Breast epithelium (tissue), 4 donors: ENCODE measurements around the gene ELP2. TPM values are rescaled to one million over a fixed set of nuclear protein-coding genes. Genes with fewer than 3 reads are reported as not detected.

ENCODE experiments used
- DNase-seq, 2 donors: peaks; one replicate each; pipeline ENCODE4 v3.0.0-alpha.2; 2019; ENCODE audit warnings: low spot score in 2 of 2
- H3K27ac ChIP-seq, 2 donors: fragments of 200-600 bp; sonication (generic) in 1 of 2; one replicate each; pipeline ENCODE4 v1.5.1; 2016 to 2019; ENCODE audit warnings: mild to moderate bottlenecking in 1 of 2
- H3K27me3 ChIP-seq, 2 donors: fragments of 200-600 bp; sonication (generic) in 1 of 2; one replicate each; pipeline versions ENCODE4 v1.5.1 to v1.6.0; 2017 to 2019; ENCODE audit warnings: control low read depth in 1 of 2, mild to moderate bottlenecking in 1 of 2
- H3K36me3 ChIP-seq: fragments of 200-600 bp; one replicate; pipeline ENCODE4 v1.5.1; 2019
- H3K4me1 ChIP-seq, 2 donors: fragments of 200-600 bp; sonication (generic); one replicate each; pipeline ENCODE4 v1.5.1; 2016 to 2019; ENCODE audit warnings: control low read depth in 1 of 2
- H3K4me3 ChIP-seq, 3 donors: fragments of 200-600 bp; sonication (generic); 1 replicate in 2 of 3; 2 replicates in 1 of 3; pipeline ENCODE4 v1.5.1; 2016 to 2019; ENCODE audit warnings: mild to moderate bottlenecking in 3 of 3, moderate library complexity in 2 of 3
- H3K9me3 ChIP-seq, 2 donors: fragments of 200-600 bp; sonication (generic) in 1 of 2; one replicate each; pipeline ENCODE4 v1.5.1; 2016 to 2019; ENCODE audit warnings: control low read depth in 1 of 2
- POLR2A ChIP-seq: fragments of 450-650 bp; IDR thresholded peaks from one replicate; pipeline ENCODE4 v1.6.1; 2016; ENCODE audit warnings: antibody characterized with exemption, mild to moderate bottlenecking, moderate library complexity
- POLR2AphosphoS5 ChIP-seq, 3 donors: sonication (generic); formaldehyde crosslinking; IDR thresholded peaks; one replicate each; pipeline ENCODE4 v1.6.1; 2017; ENCODE audit warnings: antibody characterized with exemption in 3 of 3
- intact Hi-C: fragments of 100-400 bp; cut with DNase I; formaldehyde crosslinking; loops from one replicate; pipeline ENCODE4 v1.15.1; 2023; ENCODE audit warnings: low total_unique reads
- total RNA-seq, 3 donors: library from RNA; depleted of rRNA; stranded (reverse); fragments of >200 nt; gene quantifications; one replicate each; pipeline ENCODE4 v1.1.0, GENCODE V29; 2016
- TF ChIP-seq, protein P1 (sequence below), 3 donors: fragments of 450-650 bp; IDR thresholded peaks; one replicate each; pipeline ENCODE4 v1.5.1; 2016 to 2017; ENCODE audit warnings: antibody characterized with exemption in 3 of 3, mild to moderate bottlenecking in 3 of 3, moderate library complexity in 3 of 3

ELP2 gene
- total RNA-seq, 3 donors from 2014 or later, result 66.9 to 165 (median 139) TPM

DNA sequence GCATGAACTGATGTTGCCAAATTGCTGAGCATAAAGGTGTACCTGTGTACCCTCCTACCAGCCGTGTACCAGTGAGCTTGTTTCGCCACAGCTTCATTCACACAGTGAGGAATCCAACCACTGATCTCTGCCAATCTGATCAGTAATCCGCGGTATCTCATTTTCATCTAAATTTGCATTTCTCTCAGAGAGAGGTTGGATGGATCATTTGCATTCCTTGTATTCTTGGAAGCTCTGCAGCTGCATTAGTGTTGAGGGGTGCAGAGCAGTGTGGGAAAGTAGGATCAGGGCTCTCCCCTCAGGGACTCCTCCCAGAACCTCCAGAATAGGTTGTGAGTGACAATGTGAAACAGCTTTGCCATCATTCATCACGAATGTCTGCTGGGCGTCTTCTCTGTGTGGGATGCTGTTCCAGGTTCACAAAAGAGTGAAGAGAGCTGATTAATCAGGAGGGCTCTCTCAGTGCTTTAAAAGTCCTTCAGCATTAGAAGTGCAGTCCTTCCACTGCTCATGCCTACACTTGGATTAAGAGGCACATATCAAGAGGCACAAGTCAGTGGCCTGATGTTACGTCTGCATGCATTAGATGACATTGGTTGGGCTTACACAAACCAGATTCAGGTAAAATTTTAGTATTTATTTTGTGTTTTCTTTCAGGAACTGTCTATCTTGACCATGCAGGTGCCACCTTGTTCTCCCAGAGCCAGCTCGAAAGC lies 65.1 kb downstream of the ELP2 start:
- DNase-seq, result no peak
- Histone ChIP-seq H3K4me3 (no peak overlapping the region), H3K9me3 (no peaks in the 10 kb centered on the region), H3K36me3 (no peaks in the 10 kb centered on the region), H3K27me3 (no peaks in the 10 kb centered on the region), H3K27ac (no peak overlapping the region), H3K4me1 (no peaks in the 10 kb centered on the region)
- no peak for TF ChIP-seq POLR2AphosphoS5 (IDR thresholded peaks at IDR 0.05)
- TF ChIP-seq, protein P1, sequence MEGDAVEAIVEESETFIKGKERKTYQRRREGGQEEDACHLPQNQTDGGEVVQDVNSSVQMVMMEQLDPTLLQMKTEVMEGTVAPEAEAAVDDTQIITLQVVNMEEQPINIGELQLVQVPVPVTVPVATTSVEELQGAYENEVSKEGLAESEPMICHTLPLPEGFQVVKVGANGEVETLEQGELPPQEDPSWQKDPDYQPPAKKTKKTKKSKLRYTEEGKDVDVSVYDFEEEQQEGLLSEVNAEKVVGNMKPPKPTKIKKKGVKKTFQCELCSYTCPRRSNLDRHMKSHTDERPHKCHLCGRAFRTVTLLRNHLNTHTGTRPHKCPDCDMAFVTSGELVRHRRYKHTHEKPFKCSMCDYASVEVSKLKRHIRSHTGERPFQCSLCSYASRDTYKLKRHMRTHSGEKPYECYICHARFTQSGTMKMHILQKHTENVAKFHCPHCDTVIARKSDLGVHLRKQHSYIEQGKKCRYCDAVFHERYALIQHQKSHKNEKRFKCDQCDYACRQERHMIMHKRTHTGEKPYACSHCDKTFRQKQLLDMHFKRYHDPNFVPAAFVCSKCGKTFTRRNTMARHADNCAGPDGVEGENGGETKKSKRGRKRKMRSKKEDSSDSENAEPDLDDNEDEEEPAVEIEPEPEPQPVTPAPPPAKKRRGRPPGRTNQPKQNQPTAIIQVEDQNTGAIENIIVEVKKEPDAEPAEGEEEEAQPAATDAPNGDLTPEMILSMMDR (IDR thresholded peaks at IDR 0.05), result no peak
- no peak for TF ChIP-seq POLR2A
- intact Hi-C loops, result no loop called here

DNA sequence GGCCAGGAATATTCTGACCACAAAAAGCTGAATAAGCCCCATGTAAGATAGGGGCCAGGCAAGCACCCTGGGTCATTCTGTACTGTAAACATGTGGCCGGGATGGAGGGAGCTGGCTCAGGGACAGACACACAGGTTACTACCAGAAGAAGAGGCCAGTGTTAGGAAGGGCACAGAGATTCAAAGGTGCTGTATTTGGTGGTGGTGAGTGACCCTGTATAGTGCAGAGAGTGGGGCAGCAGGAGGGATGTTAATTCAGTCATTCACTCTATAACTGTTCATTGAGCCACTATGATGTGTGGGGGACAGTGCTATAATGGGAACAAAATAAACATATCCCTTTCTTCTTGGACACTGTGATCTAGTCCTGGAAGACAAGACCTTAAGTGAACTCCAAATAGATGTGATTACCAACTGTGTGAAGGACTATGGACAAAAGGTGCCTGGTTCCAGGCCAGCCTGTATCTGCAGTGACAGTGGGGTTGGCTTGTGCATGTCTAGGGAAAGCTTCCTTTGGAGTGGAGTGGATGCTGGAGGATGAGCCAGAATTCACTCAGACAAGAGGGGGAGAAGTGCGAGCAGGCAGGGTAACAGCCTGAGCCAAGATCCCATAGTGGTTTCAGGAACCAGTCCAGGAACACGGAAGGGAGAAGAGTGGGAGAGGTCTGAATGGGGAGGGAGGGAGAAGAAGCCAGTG lies 65.9 kb downstream of the ELP2 start:
- Histone ChIP-seq H3K9me3 (no peaks in the 10 kb centered on the region), H3K4me1 (no peaks in the 10 kb centered on the region), H3K4me3 (no peak overlapping the region), H3K36me3 (no peaks in the 10 kb centered on the region), H3K27ac (no peak overlapping the region), H3K27me3 (no peaks in the 10 kb centered on the region)
- TF ChIP-seq, protein P1 (IDR thresholded peaks at IDR 0.05), result no peak
- TF ChIP-seq POLR2AphosphoS5 (IDR thresholded peaks at IDR 0.05) (no peak), POLR2A (no peak)
- intact Hi-C loops, result no loop called here
- peak in 1 of 2 donors; percentile 3 for DNase-seq

DNA sequence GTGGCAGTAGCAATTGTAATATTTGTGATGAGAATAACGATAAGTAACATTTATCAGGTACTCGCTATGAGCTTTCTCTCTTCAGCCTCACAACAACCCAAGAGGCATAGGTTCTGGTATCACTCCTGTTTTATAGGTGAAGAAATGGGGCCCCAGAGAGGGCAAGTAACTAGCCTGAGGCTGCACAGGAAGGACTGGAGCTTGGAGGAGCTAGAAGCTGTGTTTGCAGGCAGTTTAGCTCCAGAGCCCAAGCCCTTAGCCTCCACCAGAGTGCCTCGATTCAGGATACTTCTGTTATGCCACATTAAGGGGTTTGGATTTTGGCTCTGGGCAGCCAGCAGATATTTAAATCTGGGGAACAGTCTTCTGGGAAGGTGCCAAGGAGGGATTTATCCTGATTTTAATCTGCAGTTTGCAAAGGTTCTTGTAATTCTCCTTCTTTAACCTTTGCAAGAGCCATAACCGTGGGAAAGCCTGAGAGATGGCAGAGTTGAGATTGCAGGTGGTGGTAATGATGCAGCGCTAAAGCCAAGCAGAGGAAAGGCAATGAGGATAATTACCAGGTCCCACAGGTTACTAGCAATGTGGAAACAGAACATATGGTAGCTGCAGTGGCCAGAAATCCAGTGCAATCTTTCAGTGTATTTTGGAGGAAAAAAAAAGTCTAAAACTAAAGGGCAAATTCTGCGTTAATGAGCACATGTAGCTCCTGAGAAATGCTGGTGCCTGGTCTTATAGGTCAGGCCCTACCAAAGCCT lies 66.7 kb downstream of the ELP2 start:
- H3K27ac ChIP-seq, result no peak overlapping the region
- intact Hi-C loops, result no loop called here
- DNase-seq, result no peak
- no peaks in the 10 kb centered on the region for H3K27me3 ChIP-seq
- H3K9me3 ChIP-seq, result no peaks in the 10 kb centered on the region
- H3K36me3 ChIP-seq, result no peaks in the 10 kb centered on the region
- no peaks in the 10 kb centered on the region for H3K4me1 ChIP-seq
- no peak overlapping the region for H3K4me3 ChIP-seq
- no peak for TF ChIP-seq POLR2A
- no peak for TF ChIP-seq POLR2AphosphoS5 (IDR thresholded peaks at IDR 0.05)
- TF ChIP-seq, protein P1 (IDR thresholded peaks at IDR 0.05), result no peak

DNA sequence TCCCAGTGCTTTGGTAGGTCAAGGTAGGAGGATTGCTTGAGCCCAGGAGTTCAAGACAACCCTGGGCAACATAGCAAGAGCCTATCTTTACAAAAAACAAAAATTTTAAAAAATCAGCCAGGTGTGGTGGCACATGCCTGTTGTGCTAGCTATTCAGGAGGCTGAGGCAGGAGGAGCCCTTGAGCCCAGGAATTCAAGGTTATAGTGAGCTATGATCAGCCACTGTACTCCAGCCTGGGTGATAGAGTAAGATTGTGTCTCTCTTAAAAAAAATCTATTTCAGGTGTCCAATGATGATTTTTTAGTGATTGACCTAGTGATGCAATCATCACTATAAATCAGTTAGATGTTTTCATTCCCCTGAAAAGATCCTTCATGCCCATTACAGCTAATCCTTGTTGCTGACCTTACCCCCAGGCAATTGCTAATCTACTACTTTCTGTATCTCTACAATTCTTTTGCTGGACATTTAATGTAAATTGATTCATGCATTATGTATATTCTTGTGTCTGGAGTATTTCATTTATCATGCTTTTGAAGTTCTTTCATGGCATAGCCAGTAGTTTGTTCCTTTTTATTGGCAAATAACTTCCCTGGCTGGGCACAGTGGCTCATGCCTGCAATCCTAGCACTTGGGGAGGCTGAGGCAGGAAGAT lies 67.9 kb downstream of the ELP2 start:
- DNase-seq, result no peak
- no peaks in the 10 kb centered on the region for H3K4me1 ChIP-seq
- H3K36me3 ChIP-seq, result no peaks in the 10 kb centered on the region
- no peaks in the 10 kb centered on the region for H3K9me3 ChIP-seq
- intact Hi-C loops, result no loop called here
- H3K27ac ChIP-seq, result no peak overlapping the region
- TF ChIP-seq POLR2A (no peak), POLR2AphosphoS5 (IDR thresholded peaks at IDR 0.05) (no peak)
- TF ChIP-seq, protein P1 (IDR thresholded peaks at IDR 0.05), result no peak
- no peak overlapping the region for H3K4me3 ChIP-seq
- H3K27me3 ChIP-seq, result no peaks in the 10 kb centered on the region
